ENCODE results near the gene DHPS.

Gene DHPS

DNA sequence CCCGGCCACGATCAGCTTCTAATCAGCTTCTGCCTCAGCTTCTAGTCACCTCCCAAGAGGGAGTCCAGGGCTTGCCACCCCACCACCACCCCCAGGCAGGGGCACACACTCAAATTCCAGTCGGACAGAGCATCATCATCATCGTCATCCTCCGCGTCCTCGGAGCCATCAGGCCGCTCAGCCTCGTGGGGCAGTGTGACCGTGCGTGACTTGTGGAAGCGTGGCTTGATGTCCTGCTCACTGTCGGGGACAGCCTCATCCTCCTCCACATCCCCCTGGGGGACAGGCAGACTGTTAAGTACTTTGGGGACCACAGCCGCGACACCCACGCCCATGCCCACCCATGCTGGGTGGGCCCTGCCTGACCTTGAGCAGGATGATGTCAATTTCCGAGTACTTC lies 29.5 kb upstream of the DHPS start:
- TF ChIP-seq, protein P1, sequence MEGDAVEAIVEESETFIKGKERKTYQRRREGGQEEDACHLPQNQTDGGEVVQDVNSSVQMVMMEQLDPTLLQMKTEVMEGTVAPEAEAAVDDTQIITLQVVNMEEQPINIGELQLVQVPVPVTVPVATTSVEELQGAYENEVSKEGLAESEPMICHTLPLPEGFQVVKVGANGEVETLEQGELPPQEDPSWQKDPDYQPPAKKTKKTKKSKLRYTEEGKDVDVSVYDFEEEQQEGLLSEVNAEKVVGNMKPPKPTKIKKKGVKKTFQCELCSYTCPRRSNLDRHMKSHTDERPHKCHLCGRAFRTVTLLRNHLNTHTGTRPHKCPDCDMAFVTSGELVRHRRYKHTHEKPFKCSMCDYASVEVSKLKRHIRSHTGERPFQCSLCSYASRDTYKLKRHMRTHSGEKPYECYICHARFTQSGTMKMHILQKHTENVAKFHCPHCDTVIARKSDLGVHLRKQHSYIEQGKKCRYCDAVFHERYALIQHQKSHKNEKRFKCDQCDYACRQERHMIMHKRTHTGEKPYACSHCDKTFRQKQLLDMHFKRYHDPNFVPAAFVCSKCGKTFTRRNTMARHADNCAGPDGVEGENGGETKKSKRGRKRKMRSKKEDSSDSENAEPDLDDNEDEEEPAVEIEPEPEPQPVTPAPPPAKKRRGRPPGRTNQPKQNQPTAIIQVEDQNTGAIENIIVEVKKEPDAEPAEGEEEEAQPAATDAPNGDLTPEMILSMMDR (IDR thresholded peaks at IDR 0.05): no peak

DNA sequence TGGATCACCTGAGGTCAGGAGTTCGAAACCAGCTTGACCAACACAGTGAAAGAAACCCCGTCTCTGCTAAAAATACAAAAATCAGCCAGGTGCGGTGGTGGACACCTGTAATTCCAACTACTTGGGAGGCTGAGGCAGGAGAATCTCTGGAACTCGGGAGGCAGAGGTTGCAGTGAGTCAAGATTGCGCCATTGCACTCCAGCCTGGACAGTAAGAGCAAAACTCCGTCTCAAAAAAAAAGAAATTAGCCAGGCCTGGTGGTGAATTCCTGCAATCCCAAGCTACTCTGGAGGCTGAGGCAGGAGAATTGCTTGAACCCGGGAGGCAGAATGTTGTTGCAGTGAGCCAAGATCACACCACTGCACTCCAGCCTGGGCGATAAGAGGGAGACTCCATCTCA lies 27.0 kb upstream of the DHPS start:
- TF ChIP-seq, protein P1 (IDR thresholded peaks at IDR 0.05): no peak

DNA sequence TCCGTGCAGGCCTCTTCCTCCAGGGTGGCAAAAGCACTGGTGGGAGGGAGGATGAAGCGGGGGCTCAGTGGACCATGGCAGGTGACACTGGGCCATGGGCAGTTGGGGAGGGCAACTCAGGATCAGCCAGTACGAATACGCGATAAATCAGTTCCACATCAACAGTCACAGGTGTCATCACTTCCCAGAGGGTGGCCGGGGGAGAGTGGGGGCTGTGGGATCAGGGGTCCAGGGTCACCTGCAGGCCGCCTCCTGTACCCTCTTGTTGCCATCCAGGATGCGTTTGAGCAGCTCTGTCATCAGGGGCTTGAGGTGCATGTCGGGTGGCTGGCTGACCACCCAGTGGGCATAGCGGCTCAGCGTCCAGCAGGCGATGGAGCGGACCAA lies 24.6 kb upstream of the DHPS start:
- TF ChIP-seq, protein P1 (IDR thresholded peaks at IDR 0.05): no peak

DNA sequence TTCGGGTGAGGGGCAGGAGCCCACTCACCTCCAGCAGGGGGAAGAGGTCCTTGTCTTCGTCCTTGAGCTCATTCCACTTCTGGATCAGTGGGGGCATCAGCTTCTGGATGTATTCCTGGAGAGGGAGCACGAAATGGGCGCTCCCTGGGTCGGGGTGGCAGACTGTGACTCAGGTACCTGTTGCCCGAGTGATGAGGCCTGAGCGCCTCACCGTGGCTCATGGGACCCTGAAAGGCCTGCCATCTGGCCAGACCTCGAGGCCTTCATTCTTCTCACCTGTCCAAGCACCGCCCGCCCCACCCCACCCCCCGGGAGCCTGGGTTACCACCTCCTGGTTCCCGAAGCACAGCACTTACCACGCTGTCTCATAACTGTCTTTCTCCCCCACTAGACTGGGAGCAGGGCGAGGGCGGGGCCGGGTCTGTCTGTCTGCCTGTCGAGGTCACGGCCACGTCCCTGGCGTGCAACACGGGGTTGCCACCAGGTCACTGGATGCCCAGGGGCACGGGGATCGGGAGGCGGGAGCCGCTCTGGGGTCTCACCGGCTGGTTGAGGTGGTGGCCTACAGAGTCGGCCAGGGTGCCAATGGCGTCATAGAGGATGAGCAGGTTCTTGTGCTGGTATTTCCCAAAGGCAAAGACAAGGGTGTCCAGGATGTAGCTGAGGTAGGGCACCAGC lies 24.1 kb upstream of the DHPS start:
- TF ChIP-seq, protein P1 (IDR thresholded peaks at IDR 0.05): no peak

DNA sequence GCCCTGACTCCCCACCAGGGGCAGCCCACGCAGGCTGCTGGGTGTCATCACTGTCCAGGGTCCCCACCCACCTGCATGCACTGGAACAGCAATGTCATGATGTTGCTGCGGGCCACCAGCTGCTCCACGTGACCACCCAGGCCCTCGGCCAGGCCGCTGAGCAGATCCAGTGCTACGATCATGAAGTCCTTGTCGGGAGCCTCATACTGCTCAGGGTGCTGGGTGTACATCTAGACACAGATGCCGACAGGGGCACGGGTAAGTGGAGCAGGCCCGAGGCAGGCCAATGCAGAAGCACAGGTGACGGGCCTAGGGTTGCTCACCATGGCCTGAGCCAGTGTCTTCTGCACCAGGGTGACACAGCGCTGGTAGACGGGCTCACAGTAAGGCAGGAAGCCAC lies 23.5 kb upstream of the DHPS start:
- TF ChIP-seq, protein P1 (IDR thresholded peaks at IDR 0.05): no peak

DNA sequence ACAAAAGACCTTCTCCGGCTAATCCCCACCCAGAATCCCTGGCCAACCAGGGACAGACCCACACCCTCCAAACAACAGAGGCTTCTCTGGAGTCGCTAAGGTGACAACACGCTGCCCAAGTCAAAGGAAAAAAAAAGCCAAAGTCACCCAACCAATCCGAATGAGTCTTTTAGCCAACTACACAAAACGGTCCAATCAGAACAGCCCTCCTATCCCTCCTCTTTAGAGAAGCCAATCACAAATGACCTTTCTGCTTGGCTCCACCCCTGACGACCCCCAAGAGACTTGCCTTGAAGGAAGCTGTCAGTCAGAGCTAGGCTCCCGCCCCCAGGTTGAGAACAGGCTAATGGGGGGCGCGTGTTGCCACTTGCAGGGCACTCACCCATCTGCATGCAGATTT lies 21.4 kb upstream of the DHPS start:
- TF ChIP-seq, protein P1 (IDR thresholded peaks at IDR 0.05): no peak

DNA sequence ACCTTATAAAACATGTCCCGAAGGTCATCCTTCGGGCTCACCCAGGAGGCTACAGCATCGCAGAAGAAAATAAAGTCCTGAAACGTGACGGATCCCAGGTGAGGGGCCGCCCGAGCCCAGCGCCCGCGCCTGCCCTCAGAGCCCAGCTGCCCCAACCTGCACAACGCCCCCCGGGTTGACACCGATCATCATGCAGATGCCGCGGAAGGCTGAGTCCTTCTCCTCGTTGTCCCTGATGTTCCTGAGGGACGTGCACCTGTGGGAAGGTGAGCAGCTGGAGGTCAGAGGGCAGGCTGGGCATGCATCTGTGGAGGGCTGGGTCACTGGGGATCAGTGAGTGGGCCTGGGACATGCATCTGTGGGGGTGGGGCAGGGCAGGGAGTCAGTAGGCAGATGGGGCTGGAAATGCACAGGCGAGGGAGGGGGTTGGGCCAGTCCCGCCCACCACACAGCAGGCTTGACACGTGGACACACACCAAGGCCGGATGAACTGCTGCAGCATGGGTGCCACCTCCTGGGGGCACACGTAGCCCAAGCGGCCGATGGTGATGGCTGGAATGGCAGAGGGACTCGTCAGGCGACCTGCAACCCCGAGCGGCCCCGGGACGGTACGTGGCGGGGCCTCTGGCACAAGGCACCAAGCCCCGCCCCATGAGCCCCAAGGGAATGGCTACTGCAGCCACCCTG lies 20.1 kb upstream of the DHPS start:
- TF ChIP-seq, protein P1 (IDR thresholded peaks at IDR 0.05): no peak

All from LNCAP (cell line).